ENCODE data around the gene PKHD1. TPM values are rescaled to one million over a fixed set of nuclear protein-coding genes. Genes with fewer than 3 reads are reported as not detected.
"Not testable (repeated sequence)": the region's sequence is repeated elsewhere in the genome, so short reads cannot be mapped to it uniquely, and the experiment has no call there.

The PKHD1 gene
- total RNA-seq, 1 experiment from 2014 or later, result 0.09 TPM

GRCh38 chr6:51918347-51918746 lies 169.1 kb downstream of the PKHD1 start:
- not testable (repeated sequence) for H3K4me2 ChIP-seq (ENCODE audit: insufficient read depth, insufficient read length, low read length); H4K8ac ChIP-seq (replicated peaks; ENCODE audit: insufficient read length, low read depth, low read length); H3K14ac ChIP-seq (ENCODE audit: insufficient read depth, low read length); H4K5ac ChIP-seq (ENCODE audit: insufficient read length, low read depth, low read length); H3K9ac ChIP-seq (ENCODE audit: extremely low read depth, insufficient read length, low read length); H3K27me3 ChIP-seq (ENCODE audit: insufficient read depth, low read length); H3K79me1 ChIP-seq (ENCODE audit: insufficient read depth, low read depth, low read length, poor library complexity, severe bottlenecking); H3K18ac ChIP-seq (ENCODE audit: insufficient read length, low read depth, low read length); DNase-seq; H3K4me1 Mint-ChIP-seq; H2BK120ac ChIP-seq (ENCODE audit: low read depth, low read length, poor library complexity, severe bottlenecking); H2BK20ac ChIP-seq (ENCODE audit: low read depth, low read length, poor library complexity, severe bottlenecking); H3K23me2 ChIP-seq (ENCODE audit: insufficient read length, low read depth, low read length, poor library complexity, severe bottlenecking); H3T11ph ChIP-seq (ENCODE audit: low read length); H2AK5ac ChIP-seq (ENCODE audit: insufficient read length, low read length); H3K56ac ChIP-seq (ENCODE audit: insufficient read length, low read depth, low read length); H3K4me3 Mint-ChIP-seq; H2BK15ac ChIP-seq (ENCODE audit: low read depth, low read length); H4K20me1 ChIP-seq (ENCODE audit: control insufficient read depth, insufficient read depth, insufficient read length); H4K91ac ChIP-seq (ENCODE audit: insufficient read length, low read depth, low read length); H2BK5ac ChIP-seq (ENCODE audit: insufficient read length, low read length); H3K23ac ChIP-seq (ENCODE audit: insufficient read length, low read depth, low read length); H2AFZ ChIP-seq (ENCODE audit: low read length); H3K79me2 ChIP-seq (ENCODE audit: insufficient read depth, low read length); H3K4me1 ChIP-seq (ENCODE audit: insufficient read depth, low read length); H3K27ac ChIP-seq (ENCODE audit: insufficient read length, low read depth, low read length); H3K27ac Mint-ChIP-seq; H2BK12ac ChIP-seq (ENCODE audit: insufficient read length, low read depth, low read length); H3K9me3 ChIP-seq (ENCODE audit: control insufficient read depth, low read depth, low read length); H3K27me3 Mint-ChIP-seq (ENCODE audit: low read depth); H3K4ac ChIP-seq (ENCODE audit: low read depth, low read length)
- Mint-ChIP-seq H3K9me3 (peaks cover 32 to 34% of the 10 kb centered on the region in 2 experiments), H3K36me3 (ENCODE audit: insufficient read depth in 1 of 3, low read depth in 3 of 3) (peaks cover 3 to 14% (median 13%) of the 10 kb centered on the region in 3 experiments; a peak in 5 of 7 replicates)
- no CpG with 5 or more reads among the region's 2 CpGs for WGBS (ENCODE audit: extremely low coverage, insufficient read length, low lambda C conversion rate)
